GM10266 (cell line): Measurements from ENCODE around the gene TSPAN4.

ENCODE experiments used
- DNase-seq: peaks from one replicate; pipeline ENCODE4 v3.0.0; 2012; ENCODE audit errors: extremely low spot score
- CTCF ChIP-seq: IDR thresholded peaks from 2 replicates; pipeline ENCODE4 v1.5.1; 2012; ENCODE audit warnings: mild to moderate bottlenecking, low read depth; ENCODE audit not compliant: control insufficient read depth, insufficient read depth; ENCODE audit errors: missing control alignments

TSPAN4 gene

GRCh38 chr11:862696-863022 is 20.0 kb downstream of the TSPAN4 start:
- DNase-seq: no peak
- TF ChIP-seq CTCF: no peak

- DNase-seq: no peak
- TF ChIP-seq CTCF: no peak
Measured at GRCh38 chr11:863023-863909, 20.6 kb downstream of the TSPAN4 start.

GRCh38 chr11:863910-864827 is 21.5 kb downstream of the TSPAN4 start:
- TF ChIP-seq CTCF: no peak
- DNase-seq: no peak

GRCh38 chr11:864898-865297 is 22.2 kb downstream of the TSPAN4 start:
- no peak for TF ChIP-seq CTCF
- DNase-seq: no peak

- no peak for DNase-seq
Measured at GRCh38 chr11:865462-866430, 23.1 kb downstream of the TSPAN4 start.

GRCh38 chr11:866481-866880 is 23.8 kb downstream of the TSPAN4 start:
- no peak for DNase-seq
- TF ChIP-seq CTCF: no peak

More at GRCh38 chr11:865462-866430, 23.1 kb downstream of the TSPAN4 start:
- TF ChIP-seq CTCF: no peak
